BLaER1 (cell line): ENCODE results near the gene GIMAP7.
A peak's percentile ranks its signal among the peaks of the same experiment; 100 is the strongest.

ENCODE experiments used
- H3K27ac ChIP-seq: shearing (Covaris generic); formaldehyde crosslinking; 2 replicates; pipeline ENCODE4 v1.8.1; 2022
- H3K27me3 ChIP-seq: shearing (Covaris generic); formaldehyde crosslinking; 2 replicates; pipeline ENCODE4 v1.8.1; 2022
- H3K36me3 ChIP-seq: shearing (Covaris generic); formaldehyde crosslinking; 2 replicates; pipeline ENCODE4 v1.8.1; 2022
- H3K4me1 ChIP-seq: shearing (Covaris generic); formaldehyde crosslinking; 2 replicates; pipeline ENCODE4 v1.8.1; 2022
- H3K4me2 ChIP-seq: shearing (Covaris generic); formaldehyde crosslinking; 2 replicates; pipeline ENCODE4 v1.8.1; 2022
- H3K4me3 ChIP-seq: shearing (Covaris generic); formaldehyde crosslinking; 2 replicates; pipeline ENCODE4 v1.8.1; 2022
- H3K9ac ChIP-seq: shearing (Covaris generic); formaldehyde crosslinking; 2 replicates; pipeline ENCODE4 v1.8.1; 2022
- H3K9me3 ChIP-seq: shearing (Covaris generic); formaldehyde crosslinking; 2 replicates; pipeline ENCODE4 v1.8.1; 2022
- H4K20me1 ChIP-seq: shearing (Covaris generic); formaldehyde crosslinking; 2 replicates; pipeline ENCODE4 v1.8.1; 2022
- Cebpa-rat ChIP-seq: shearing (Covaris generic); IDR thresholded peaks from 2 replicates; pipeline ENCODE4 v1.8.1; 2022

GIMAP7 gene

GRCh38 chr7:150538259-150538658, 23.6 kb downstream of the GIMAP7 start:
- H3K4me3 ChIP-seq, result no peak overlapping the region
- no peak for TF ChIP-seq Cebpa-rat
- H3K36me3 ChIP-seq, result no peaks in the 10 kb centered on the region
- H3K9me3 ChIP-seq, result peaks cover 81% of the 10 kb centered on the region
- H4K20me1 ChIP-seq, result no peaks in the 10 kb centered on the region
- H3K27me3 ChIP-seq, result no peaks in the 10 kb centered on the region
- no peak overlapping the region for H3K4me2 ChIP-seq
- no peak overlapping the region for H3K27ac ChIP-seq
- no peak overlapping the region for H3K9ac ChIP-seq
- no peaks in the 10 kb centered on the region for H3K4me1 ChIP-seq

- Histone ChIP-seq H3K27ac (no peak overlapping the region), H3K27me3 (no peaks in the 10 kb centered on the region), H3K36me3 (no peaks in the 10 kb centered on the region), H3K4me1 (no peaks in the 10 kb centered on the region), H3K9ac (no peak overlapping the region), H3K9me3 (peaks cover 37% of the 10 kb centered on the region), H3K4me3 (no peak overlapping the region), H3K4me2 (no peak overlapping the region), H4K20me1 (no peaks in the 10 kb centered on the region)
- TF ChIP-seq Cebpa-rat, result no peak
These were observed 38.5 kb downstream of the GIMAP7 start for GRCh38 chr7:150553163-150553562.

- Histone ChIP-seq H3K4me1 (no peaks in the 10 kb centered on the region), H3K4me2 (no peak overlapping the region), H4K20me1 (no peaks in the 10 kb centered on the region), H3K36me3 (no peaks in the 10 kb centered on the region), H3K27ac (no peak overlapping the region), H3K4me3 (no peak overlapping the region), H3K27me3 (no peaks in the 10 kb centered on the region), H3K9ac (no peak overlapping the region), H3K9me3 (peaks cover 32% of the 10 kb centered on the region)
- no peak for TF ChIP-seq Cebpa-rat
These were observed 42.0 kb downstream of the GIMAP7 start for GRCh38 chr7:150556521-150557138.

- no peaks in the 10 kb centered on the region for H4K20me1 ChIP-seq
- no peaks in the 10 kb centered on the region for H3K4me1 ChIP-seq
- no peak overlapping the region for H3K9ac ChIP-seq
- no peaks in the 10 kb centered on the region for H3K36me3 ChIP-seq
- no peak overlapping the region for H3K27ac ChIP-seq
- no peak overlapping the region for H3K4me3 ChIP-seq
- no peaks in the 10 kb centered on the region for H3K27me3 ChIP-seq
- no peak overlapping the region for H3K4me2 ChIP-seq
- TF ChIP-seq Cebpa-rat, result no peak
- H3K9me3 ChIP-seq, result peaks cover 24% of the 10 kb centered on the region
These were observed 45.8 kb downstream of the GIMAP7 start for GRCh38 chr7:150560486-150560885.

GRCh38 chr7:150562919-150563318, 48.2 kb downstream of the GIMAP7 start:
- no peak overlapping the region for H3K4me3 ChIP-seq
- no peaks in the 10 kb centered on the region for H3K27me3 ChIP-seq
- no peak overlapping the region for H3K27ac ChIP-seq
- H3K9ac ChIP-seq, result no peak overlapping the region
- TF ChIP-seq Cebpa-rat, result no peak
- H3K4me2 ChIP-seq, result no peak overlapping the region
- H3K9me3 ChIP-seq, result peaks cover 24% of the 10 kb centered on the region
- no peaks in the 10 kb centered on the region for H4K20me1 ChIP-seq
- no peaks in the 10 kb centered on the region for H3K36me3 ChIP-seq
- peaks cover 10% of the 10 kb centered on the region for H3K4me1 ChIP-seq

- H3K4me1 ChIP-seq, result peaks cover 10% of the 10 kb centered on the region
- no peak overlapping the region for H3K4me3 ChIP-seq
- no peaks in the 10 kb centered on the region for H3K27me3 ChIP-seq
- no peak overlapping the region for H3K9ac ChIP-seq
- no peak overlapping the region for H3K27ac ChIP-seq
- peaks cover 24% of the 10 kb centered on the region for H3K9me3 ChIP-seq
- no peak for TF ChIP-seq Cebpa-rat
- no peak overlapping the region for H3K4me2 ChIP-seq
- no peaks in the 10 kb centered on the region for H4K20me1 ChIP-seq
- no peaks in the 10 kb centered on the region for H3K36me3 ChIP-seq
These were observed 49.3 kb downstream of the GIMAP7 start for GRCh38 chr7:150564006-150564405.

- Histone ChIP-seq H4K20me1 (no peaks in the 10 kb centered on the region), H3K27ac (no peak overlapping the region), H3K4me3 (no peak overlapping the region), H3K9ac (no peak overlapping the region), H3K27me3 (no peaks in the 10 kb centered on the region), H3K4me2 (no peak overlapping the region), H3K4me1 (peaks cover 10% of the 10 kb centered on the region), H3K9me3 (peaks cover 20% of the 10 kb centered on the region), H3K36me3 (no peaks in the 10 kb centered on the region)
- no peak for TF ChIP-seq Cebpa-rat
These were observed 49.9 kb downstream of the GIMAP7 start for GRCh38 chr7:150564566-150564965.

- H3K4me3 ChIP-seq, result no peak overlapping the region
- no peak overlapping the region for H3K4me2 ChIP-seq
- no peak overlapping the region for H3K27ac ChIP-seq
- H3K27me3 ChIP-seq, result no peaks in the 10 kb centered on the region
- peaks cover 10% of the 10 kb centered on the region for H3K4me1 ChIP-seq
- H3K36me3 ChIP-seq, result no peaks in the 10 kb centered on the region
- peaks cover 13% of the 10 kb centered on the region for H3K9me3 ChIP-seq
- no peak overlapping the region for H3K9ac ChIP-seq
- H4K20me1 ChIP-seq, result no peaks in the 10 kb centered on the region
- TF ChIP-seq Cebpa-rat, result no peak
These were observed 50.6 kb downstream of the GIMAP7 start for GRCh38 chr7:150565239-150565638.

- Histone ChIP-seq H3K4me1 (peaks cover 10% of the 10 kb centered on the region), H3K9me3 (peaks cover 4% of the 10 kb centered on the region; the same call in 1 of the 2 replicates), H3K27me3 (no peaks in the 10 kb centered on the region), H3K4me2 (no peak overlapping the region), H3K9ac (no peak overlapping the region), H3K27ac (no peak overlapping the region), H3K4me3 (no peak overlapping the region), H3K36me3 (no peaks in the 10 kb centered on the region), H4K20me1 (no peaks in the 10 kb centered on the region)
- TF ChIP-seq Cebpa-rat, result no peak
These were observed 51.5 kb downstream of the GIMAP7 start for GRCh38 chr7:150566123-150566522.

- Histone ChIP-seq H3K27ac (no peak overlapping the region), H3K9ac (no peak overlapping the region), H3K36me3 (no peaks in the 10 kb centered on the region), H3K4me1 (peaks cover 10% of the 10 kb centered on the region), H3K27me3 (no peaks in the 10 kb centered on the region), H3K9me3 (no peaks in the 10 kb centered on the region), H3K4me3 (no peak overlapping the region), H4K20me1 (no peaks in the 10 kb centered on the region), H3K4me2 (no peak overlapping the region)
- TF ChIP-seq Cebpa-rat, result no peak
These were observed 51.9 kb downstream of the GIMAP7 start for GRCh38 chr7:150566572-150566971.

- no peaks in the 10 kb centered on the region for H3K27me3 ChIP-seq
- no peak for TF ChIP-seq Cebpa-rat
- peaks cover 10% of the 10 kb centered on the region for H3K4me1 ChIP-seq
- H3K27ac ChIP-seq, result no peak within 1 kb of the TSS
- no peak within 1 kb of the TSS for H3K4me3 ChIP-seq
- H3K36me3 ChIP-seq, result no peaks in the 10 kb centered on the region
- H3K9ac ChIP-seq, result no peak within 1 kb of the TSS
- H4K20me1 ChIP-seq, result no peaks in the 10 kb centered on the region
- no peaks in the 10 kb centered on the region for H3K9me3 ChIP-seq
- peak within 1 kb of the TSS; percentile 56 for H3K4me2 ChIP-seq
These were observed 52.5 kb downstream of the GIMAP7 start, which contains the start of gene GIMAP4 for GRCh38 chr7:150567169-150567568. GIMAP4 (plus strand) TSS chr7:150567390; CDS start chr7:150569902, 2,512 bp downstream.
